HG02763 (cell line): ENCODE data around the gene ARHGAP26.

Experiments
- ATAC-seq: cut with Tn5 transposase; IDR thresholded peaks from one replicate; pipeline ENCODE4 v1.9.1; 2021; ENCODE audit warnings: mild to moderate bottlenecking, moderate library complexity; ENCODE audit not compliant: unreplicated experiment

The ARHGAP26 gene

GRCh38 chr5:143031781-143032580 is 261.8 kb downstream of the ARHGAP26 start:
- no peak for ATAC-seq

GRCh38 chr5:143032581-143032836 is 262.3 kb downstream of the ARHGAP26 start:
- ATAC-seq = no peak

- ATAC-seq = no peak
Measured at GRCh38 chr5:143033535-143034250, 263.5 kb downstream of the ARHGAP26 start.

GRCh38 chr5:143036146-143036927 is 266.2 kb downstream of the ARHGAP26 start:
- no peak for ATAC-seq

DNA sequence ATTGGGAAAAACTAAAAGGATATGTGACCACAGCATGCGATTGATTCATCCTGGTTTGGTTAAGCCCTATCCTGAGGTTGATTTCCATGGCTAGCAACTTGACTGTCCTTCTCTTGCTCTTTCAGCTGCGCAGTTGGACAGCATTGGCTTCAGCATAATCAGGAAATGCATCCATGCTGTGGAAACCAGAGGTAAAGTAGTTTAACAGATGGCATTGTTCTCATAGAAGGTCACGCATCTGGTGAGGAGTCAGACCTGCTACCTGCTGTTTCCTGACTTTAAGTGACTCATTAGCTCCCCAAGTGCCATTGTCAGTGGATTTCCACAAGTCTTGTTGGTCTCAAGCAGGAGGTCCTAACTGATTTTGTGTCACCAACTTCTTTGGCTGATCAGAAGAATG is 266.9 kb downstream of the ARHGAP26 start:
- ATAC-seq = no peak

DNA sequence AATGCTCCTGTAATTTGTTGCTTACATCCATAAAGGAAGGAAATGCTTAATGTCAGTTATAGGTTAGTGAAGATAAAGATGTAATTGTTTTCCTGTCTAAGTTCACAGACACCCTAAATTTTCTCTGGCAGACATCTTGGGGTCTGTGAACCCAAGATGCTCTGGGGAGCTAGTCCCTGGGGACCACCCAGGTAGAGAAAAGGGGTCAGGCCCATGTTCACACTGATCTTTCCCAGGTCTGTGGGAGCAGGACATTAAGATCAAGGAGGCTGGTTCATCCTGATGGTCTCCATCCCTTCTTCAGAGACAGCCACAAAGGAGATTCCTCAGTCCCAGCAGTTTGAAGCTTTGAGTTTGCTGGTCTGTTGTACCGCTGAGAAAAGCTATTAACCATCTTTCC is 267.5 kb downstream of the ARHGAP26 start:
- no peak for ATAC-seq

DNA sequence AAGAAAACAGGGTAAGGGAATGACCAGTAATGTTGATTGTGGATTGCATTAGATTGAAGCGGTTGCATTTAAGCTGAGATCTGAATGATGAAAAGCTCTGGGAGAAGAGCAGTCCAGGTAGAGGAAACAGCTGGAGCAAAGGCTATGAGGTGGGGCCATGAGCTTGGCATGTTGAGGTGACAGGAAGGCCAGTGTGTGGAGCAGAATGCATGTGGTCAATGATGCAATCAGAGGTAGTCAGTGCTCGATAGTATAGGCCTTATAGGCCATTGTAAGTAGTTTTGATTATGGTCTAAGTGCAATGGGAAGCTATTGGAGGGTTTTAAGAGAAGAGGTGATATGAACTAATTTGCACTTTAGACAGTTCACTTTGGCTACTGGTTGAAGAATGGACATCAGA is 270.4 kb downstream of the ARHGAP26 start:
- no peak for ATAC-seq

GRCh38 chr5:143041461-143041860 is 271.3 kb downstream of the ARHGAP26 start:
- no peak for ATAC-seq

GRCh38 chr5:143041972-143042770 is 272.0 kb downstream of the ARHGAP26 start:
- ATAC-seq = no peak

GRCh38 chr5:143044265-143044664 is 274.1 kb downstream of the ARHGAP26 start:
- ATAC-seq = no peak

GRCh38 chr5:143045062-143045461 is 274.9 kb downstream of the ARHGAP26 start:
- no peak for ATAC-seq

GRCh38 chr5:143046314-143046713 is 276.1 kb downstream of the ARHGAP26 start:
- ATAC-seq = no peak

GRCh38 chr5:143047091-143047490 is 276.9 kb downstream of the ARHGAP26 start:
- ATAC-seq = no peak

DNA sequence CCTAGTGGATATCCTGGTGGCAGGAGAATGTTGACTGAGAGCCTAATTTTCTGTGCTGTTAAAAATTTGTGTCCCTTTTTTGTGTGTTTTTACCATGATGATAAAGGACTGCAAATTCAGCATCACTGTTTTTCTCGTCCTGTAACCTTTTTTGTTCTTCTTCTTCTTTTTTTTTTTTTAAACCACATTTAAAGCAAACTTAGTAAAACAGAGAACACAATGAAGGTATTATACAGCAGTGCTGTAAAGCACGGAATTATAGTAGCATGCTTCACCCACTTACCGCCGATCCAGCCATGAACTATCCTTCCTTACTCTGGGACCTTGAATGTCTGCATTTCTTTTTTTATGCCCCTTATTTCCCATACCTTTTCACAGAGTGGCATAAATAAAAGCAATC is 280.0 kb downstream of the ARHGAP26 start:
- ATAC-seq = no peak

DNA sequence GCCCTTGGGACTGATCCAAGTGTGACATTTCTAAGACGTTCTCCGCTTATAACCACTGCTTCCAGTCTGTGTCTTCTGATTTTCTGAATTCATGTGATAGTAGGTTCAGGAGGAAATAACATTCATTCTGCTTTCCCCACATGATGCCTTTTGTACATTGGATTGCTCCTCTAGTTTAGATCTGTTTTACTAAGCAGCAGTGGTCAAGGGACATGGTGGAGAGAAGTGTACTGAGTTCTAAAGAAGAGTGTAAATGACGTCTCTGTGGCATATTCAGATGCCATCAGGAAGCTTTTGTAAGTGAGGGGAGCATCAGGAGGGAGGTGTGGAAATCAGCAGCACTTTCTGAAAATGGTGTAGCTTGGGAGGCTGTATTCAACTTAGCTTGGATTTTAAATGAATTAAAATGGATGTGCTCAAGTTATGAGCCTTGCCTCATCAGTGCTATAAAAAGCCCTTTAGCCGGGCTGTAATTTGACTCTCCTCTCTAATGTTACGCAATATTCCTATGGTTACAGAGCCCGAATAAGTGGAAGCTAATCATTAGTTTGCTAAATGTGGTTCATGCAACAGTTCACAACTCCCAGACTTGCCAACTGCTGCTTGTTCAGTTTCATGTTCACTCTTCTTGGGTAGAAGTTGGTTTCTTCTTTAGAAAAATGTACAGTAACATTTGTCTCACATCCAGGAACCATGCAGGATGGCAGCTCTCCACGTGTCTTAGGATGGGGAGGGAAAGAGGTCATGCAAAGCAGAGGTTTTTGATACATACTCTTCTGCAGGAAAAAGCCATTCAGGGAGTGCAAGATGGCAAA is 281.3 kb downstream of the ARHGAP26 start:
- ATAC-seq = no peak

DNA sequence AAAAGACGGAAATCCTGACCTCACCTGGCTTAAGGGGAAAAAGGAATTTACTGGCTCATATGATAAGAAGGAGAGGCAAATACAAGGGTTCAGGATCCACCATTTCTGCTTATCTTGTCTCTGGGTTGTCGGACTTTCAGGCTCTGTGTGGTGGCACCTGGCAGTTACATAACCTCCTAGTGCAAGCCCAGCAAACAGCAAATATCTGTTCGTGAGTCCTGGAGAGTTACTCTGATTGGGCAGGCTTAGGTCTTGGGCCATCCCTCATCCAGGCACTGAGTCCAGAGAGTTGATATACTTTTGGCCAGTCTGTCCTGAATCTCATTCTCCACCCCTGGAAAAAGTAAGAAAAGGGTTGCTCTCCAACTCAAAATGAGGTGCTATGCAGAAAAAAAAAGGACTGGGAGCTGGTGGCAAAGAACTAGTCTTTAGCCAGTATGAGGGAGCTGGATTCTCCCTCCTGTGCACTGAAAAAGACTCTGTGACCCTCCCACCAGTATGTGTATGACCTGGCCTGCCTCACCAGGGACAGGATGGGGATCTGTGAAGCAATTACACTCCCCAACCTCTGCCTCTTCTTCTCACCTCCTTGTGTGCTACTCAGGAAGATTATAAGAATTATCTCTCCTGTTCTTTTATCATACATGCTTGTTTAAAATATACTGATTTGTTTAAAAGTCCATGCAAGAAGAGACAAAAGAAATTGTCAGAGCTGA is 282.9 kb downstream of the ARHGAP26 start:
- no peak for ATAC-seq

DNA sequence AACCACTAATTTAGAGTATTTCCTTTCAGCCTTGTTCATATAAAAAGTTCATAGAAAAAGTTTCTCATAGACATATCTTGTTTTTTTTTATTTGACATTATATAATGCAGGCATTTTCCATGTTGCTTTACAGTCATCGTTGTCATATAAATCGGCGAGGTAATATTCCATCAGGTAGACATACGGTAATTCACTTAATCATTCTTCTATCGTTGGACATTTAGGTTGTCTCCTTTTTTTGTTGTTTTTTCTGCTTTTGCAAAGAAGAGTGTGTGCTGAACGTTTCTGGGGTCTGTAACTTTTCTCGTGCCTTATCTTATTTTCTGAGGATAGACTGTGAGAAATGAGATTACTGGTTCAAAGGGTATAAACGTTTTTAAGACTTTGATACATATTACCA is 283.6 kb downstream of the ARHGAP26 start:
- ATAC-seq = no peak

DNA sequence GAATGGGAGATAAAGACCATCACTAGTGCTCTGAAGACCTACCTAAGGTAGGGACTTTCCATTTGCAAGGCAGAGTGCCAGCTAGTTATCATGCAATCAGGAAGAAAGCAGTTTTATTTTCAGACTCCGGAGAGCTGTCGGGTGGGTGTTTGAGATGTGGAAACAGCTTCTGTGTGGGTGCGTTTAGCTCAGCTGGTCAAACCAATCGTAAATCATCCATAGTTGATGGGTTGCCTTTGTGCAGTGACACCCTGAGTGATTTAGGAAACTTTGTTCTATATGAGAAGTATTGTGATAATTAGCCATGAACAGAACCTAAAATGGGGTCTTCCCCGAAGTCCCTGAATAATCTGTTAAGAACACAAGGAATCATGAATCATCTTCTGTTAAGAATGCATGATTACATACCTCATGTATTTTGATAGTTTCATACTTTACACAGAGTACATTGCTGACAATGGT is 284.3 kb downstream of the ARHGAP26 start:
- ATAC-seq = peak; percentile 54

GRCh38 chr5:143055596-143056338 is 285.6 kb downstream of the ARHGAP26 start:
- no peak for ATAC-seq
